Mesodermal cell (in vitro differentiated cells): ENCODE measurements around the gene EGLN3.

Source experiments
- H3K27ac ChIP-seq: 2 replicates; pipeline ENCODE4 v1.7.0; 2013; ENCODE audit warnings: mild to moderate bottlenecking, low read depth, low read length, moderate library complexity; ENCODE audit not compliant: severe bottlenecking
- H3K36me3 ChIP-seq: 2 replicates; pipeline ENCODE4 v1.7.1; 2013; ENCODE audit warnings: mild to moderate bottlenecking, low read length, moderate library complexity; ENCODE audit not compliant: control insufficient read depth, insufficient read depth
- H3K4me1 ChIP-seq: one replicate; pipeline ENCODE4 v1.7.1; 2013; ENCODE audit warnings: mild to moderate bottlenecking, low read length; ENCODE audit not compliant: insufficient read depth, control insufficient read depth, poor library complexity, severe bottlenecking
- H3K4me3 ChIP-seq: 2 replicates; pipeline ENCODE4 v1.7.0; 2013; ENCODE audit warnings: low read length, control low read depth, mild to moderate bottlenecking; ENCODE audit not compliant: insufficient read depth, poor library complexity, severe bottlenecking; ENCODE audit errors: extremely low read depth
- H3K9me3 ChIP-seq: 2 replicates; pipeline ENCODE4 v1.7.1; 2013; ENCODE audit warnings: mild to moderate bottlenecking, low read length, moderate library complexity; ENCODE audit not compliant: control insufficient read depth
- WGBS, 2 experiments: methylation state at CpG; one replicate each; pipeline ENCODE4 v1.1.5; 2013; ENCODE audit warnings: missing lambda C conversion rate in 2 of 2; ENCODE audit not compliant: insufficient coverage in 2 of 2; 5-methylcytosine and 5-hydroxymethylcytosine counted together

EGLN3 gene

DNA sequence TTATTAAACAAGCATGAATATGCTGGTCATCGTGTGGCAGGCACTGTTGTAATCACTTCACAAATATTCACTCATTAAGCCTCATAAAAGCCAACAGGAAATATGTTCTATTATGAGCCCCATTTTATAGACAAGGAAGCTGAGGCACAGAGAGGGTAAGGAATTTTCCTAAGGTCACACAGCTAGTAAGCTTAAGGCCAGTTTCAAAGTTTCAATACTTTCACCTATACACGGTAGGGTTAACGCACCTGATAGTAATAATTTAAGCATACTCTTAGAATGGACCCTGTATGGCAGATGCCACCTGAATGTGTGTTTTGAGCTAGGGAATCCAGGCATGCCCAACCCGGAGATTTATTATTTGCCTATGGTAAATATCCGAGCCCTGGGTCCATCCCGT lies 39.8 kb downstream of the EGLN3 start:
- Histone ChIP-seq H3K4me1 (peaks cover 14% of the 10 kb centered on the region), H3K27ac (no peak overlapping the region), H3K4me3 (no peak overlapping the region), H3K36me3 (no peaks in the 10 kb centered on the region), H3K9me3 (no peaks in the 10 kb centered on the region)
- WGBS, 2 experiments, result 89 to 100% methylated on average over 3 to 6 of the region's 6 CpGs

DNA sequence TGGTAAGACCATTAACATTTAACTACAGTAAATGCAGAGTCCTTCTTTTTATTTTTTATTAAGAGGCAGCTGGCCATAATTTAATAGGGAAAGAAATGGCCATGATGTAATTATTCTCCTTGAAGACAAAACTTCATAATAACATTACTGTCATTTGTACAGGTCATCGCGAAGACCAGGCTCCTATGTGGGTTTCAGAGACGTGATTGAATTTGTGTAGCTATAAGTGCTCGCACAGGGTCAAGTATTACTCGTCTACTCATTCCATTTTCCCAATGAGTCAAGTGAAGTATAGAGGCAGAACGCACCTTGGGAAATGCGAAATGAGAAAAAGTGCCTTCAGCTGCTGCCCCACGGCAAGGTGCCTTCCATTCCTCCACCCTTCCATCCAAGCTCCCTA lies 40.4 kb downstream of the EGLN3 start:
- 75 to 93% methylated on average over 1 to 6 of the region's 8 CpGs for WGBS, 2 experiments
- H3K4me1 ChIP-seq, result peaks cover 8% of the 10 kb centered on the region
- H3K36me3 ChIP-seq, result no peaks in the 10 kb centered on the region
- H3K27ac ChIP-seq, result no peak overlapping the region
- H3K9me3 ChIP-seq, result no peaks in the 10 kb centered on the region
- no peak overlapping the region for H3K4me3 ChIP-seq

DNA sequence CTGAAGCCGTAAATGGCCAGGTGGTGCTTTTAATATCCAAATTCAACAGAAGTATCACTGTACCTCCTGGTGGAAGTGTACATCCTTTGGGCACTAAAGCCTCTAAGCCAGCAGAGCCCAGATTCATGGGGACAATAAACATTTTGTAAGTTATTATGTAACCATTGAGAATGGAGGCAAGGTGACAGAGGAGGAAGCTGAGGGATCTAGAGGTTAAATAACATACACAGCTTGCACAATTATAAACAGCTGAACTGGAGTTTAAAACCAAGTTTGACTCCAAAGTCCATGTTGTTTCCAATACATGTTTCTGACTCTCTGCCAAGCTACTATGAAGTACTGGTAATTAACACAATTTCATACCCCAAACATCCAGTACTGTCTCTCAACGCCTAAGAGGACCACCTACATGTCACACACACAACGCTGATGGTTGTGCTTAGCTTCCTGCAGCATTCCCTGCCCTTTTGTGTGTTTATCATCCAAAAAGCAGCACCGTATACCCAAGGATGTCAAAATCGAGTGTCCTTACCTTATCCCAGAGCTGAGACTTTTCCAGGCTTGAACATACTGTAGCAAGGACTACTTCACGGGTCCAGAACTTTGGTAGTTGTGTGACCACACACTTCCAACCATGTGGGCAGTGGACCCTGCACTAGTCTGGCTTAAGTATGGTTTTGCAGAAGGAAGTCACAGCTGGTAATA lies 41.3 kb downstream of the EGLN3 start:
- WGBS, 2 experiments, result 96 to 98% methylated on average over 5 of the region's 6 CpGs
- no peaks in the 10 kb centered on the region for H3K36me3 ChIP-seq
- no peak overlapping the region for H3K27ac ChIP-seq

DNA sequence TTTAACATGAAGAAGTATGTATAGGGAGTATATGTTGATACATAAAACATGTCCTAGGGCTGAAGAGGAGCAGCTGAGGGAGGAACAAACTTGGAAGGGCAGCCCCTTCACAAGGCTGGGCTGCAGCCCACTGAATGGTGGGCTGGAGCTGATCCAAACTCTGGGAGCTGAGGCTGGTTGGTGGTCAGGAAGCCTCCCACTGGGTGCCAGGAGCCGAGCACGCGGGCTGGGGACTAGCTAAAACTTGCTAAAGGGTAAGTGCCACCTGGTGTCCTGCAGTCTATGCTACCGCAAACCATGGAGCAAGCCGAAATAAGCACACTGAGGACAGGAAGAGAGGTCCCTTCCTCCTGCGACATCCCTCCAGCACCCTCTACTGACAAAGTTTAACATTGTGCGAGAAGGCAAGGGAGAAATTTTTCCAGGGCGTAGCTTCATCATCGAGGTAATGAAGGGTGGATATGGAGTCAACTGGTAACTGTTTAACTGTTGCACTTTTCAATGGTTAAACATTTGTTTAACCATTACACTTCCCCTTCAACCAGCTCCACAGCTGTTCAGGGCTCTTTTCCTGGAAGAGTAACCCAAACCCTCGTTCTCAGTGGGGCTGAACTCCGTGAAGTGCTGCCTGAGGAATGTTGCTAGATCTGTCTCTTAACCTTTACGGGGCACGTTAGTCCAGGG lies 42.2 kb downstream of the EGLN3 start:
- 90 to 93% methylated on average over 9 of the region's 13 CpGs for WGBS, 2 experiments
- Histone ChIP-seq H3K27ac (no peak overlapping the region), H3K9me3 (no peaks in the 10 kb centered on the region), H3K4me3 (no peak overlapping the region), H3K36me3 (no peaks in the 10 kb centered on the region), H3K4me1 (no peaks in the 10 kb centered on the region)

More for the DNA sequence above, 41.3 kb downstream of the EGLN3 start:
- Histone ChIP-seq H3K4me3 (no peak overlapping the region), H3K4me1 (peaks cover under 1% of the 10 kb centered on the region), H3K9me3 (no peaks in the 10 kb centered on the region)

DNA sequence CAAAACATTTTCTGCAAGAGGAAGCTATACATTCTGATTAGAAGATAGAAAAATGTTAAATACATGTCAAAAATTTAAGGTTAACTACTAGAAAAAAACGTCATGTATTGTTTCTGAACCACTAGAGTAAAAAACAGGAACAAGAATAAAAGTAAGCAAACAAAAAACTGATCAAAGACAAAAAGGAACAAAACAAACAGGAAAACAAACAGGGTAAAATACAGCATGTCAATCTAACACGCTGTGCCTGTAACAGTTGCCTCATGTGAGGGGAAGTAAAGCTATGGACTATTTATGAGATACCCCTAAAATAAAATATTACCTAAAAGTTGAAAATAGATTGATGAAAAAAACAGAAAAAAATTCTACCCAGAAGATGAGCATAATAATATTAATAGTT lies 43.9 kb downstream of the EGLN3 start:
- Histone ChIP-seq H3K4me1 (no peaks in the 10 kb centered on the region), H3K36me3 (no peaks in the 10 kb centered on the region), H3K27ac (no peak overlapping the region), H3K9me3 (no peaks in the 10 kb centered on the region), H3K4me3 (no peak overlapping the region)
- no CpG with 5 or more reads among the region's 2 CpGs for WGBS, 2 experiments

- Histone ChIP-seq H3K4me1 (no peaks in the 10 kb centered on the region), H3K4me3 (no peak overlapping the region), H3K27ac (no peak overlapping the region), H3K9me3 (no peaks in the 10 kb centered on the region), H3K36me3 (no peaks in the 10 kb centered on the region)
- WGBS, 2 experiments, result 91 to 94% methylated on average over 3 of the region's 5 CpGs
Observed at GRCh38 chr14:33904609-33905008, 46.3 kb downstream of the EGLN3 start.

DNA sequence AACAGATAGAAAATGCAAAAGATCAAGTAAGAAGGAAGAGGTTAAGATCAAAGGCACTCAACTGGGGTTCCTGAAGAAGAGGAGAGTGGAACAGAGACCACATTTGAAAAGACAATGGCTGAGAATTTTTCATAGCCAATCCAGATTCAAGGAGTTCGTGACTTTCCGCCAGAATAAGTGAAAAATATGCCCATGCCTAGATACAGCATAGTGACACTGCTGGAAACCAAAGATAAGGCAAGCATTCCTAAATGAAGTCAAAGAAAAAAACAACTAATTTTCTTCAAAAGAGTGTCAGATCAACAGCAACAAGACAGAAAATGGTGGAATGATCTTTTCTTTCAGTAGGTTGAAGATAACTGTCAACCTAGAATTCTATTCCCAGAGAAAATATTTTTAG lies 47.5 kb downstream of the EGLN3 start:
- no peaks in the 10 kb centered on the region for H3K4me1 ChIP-seq
- H3K9me3 ChIP-seq, result no peaks in the 10 kb centered on the region
- H3K36me3 ChIP-seq, result no peaks in the 10 kb centered on the region
- no peak overlapping the region for H3K27ac ChIP-seq
- no CpG with 5 or more reads among the region's 2 CpGs for WGBS, 2 experiments
- H3K4me3 ChIP-seq, result no peak overlapping the region

GRCh38 chr14:33902363-33902762 lies 48.5 kb downstream of the EGLN3 start:
- H3K36me3 ChIP-seq, result no peaks in the 10 kb centered on the region
- no peak overlapping the region for H3K27ac ChIP-seq
- no peaks in the 10 kb centered on the region for H3K9me3 ChIP-seq
- no peaks in the 10 kb centered on the region for H3K4me1 ChIP-seq
- 93 to 98% methylated on average over 2 to 6 of the region's 6 CpGs for WGBS, 2 experiments
- no peak overlapping the region for H3K4me3 ChIP-seq

GRCh38 chr14:33901426-33902155 lies 49.3 kb downstream of the EGLN3 start:
- no peak overlapping the region for H3K27ac ChIP-seq
- H3K4me1 ChIP-seq, result no peaks in the 10 kb centered on the region
- no peaks in the 10 kb centered on the region for H3K9me3 ChIP-seq
- H3K4me3 ChIP-seq, result no peak overlapping the region
- no peaks in the 10 kb centered on the region for H3K36me3 ChIP-seq

GRCh38 chr14:33900706-33901105 lies 50.2 kb downstream of the EGLN3 start:
- no peaks in the 10 kb centered on the region for H3K36me3 ChIP-seq
- no peaks in the 10 kb centered on the region for H3K4me1 ChIP-seq
- no peak overlapping the region for H3K27ac ChIP-seq
- WGBS, 2 experiments, result 90 to 91% methylated on average over 3 to 4 of the region's 4 CpGs
- H3K4me3 ChIP-seq, result no peak overlapping the region
- no peaks in the 10 kb centered on the region for H3K9me3 ChIP-seq
